Duodenal mucosa (tissue), 2 donors: ENCODE data around the gene PLA2G15.
A peak's percentile ranks its signal among the peaks of the same experiment; 100 is the strongest.

Source experiments
- H3K27ac ChIP-seq: one replicate; pipeline ENCODE4 v1.7.0; 2013; ENCODE audit warnings: low read depth, low read length
- H3K27me3 ChIP-seq, 2 donors: one replicate each; pipeline ENCODE4 v1.7.0; 2013; ENCODE audit warnings: low read length in 2 of 2, control low read depth in 1 of 2; ENCODE audit not compliant: insufficient read depth in 2 of 2, control insufficient read depth in 1 of 2
- H3K36me3 ChIP-seq, 2 donors: one replicate each; pipeline ENCODE4 v1.7.0; 2013; ENCODE audit warnings: low read length in 2 of 2, control low read depth in 1 of 2; ENCODE audit not compliant: insufficient read depth in 2 of 2, control insufficient read depth in 1 of 2
- H3K4me1 ChIP-seq, 2 donors: one replicate each; pipeline ENCODE4 v1.7.0; 2013; ENCODE audit warnings: low read length in 2 of 2, control low read depth in 1 of 2; ENCODE audit not compliant: insufficient read depth in 2 of 2, control insufficient read depth in 1 of 2
- H3K4me3 ChIP-seq, 2 donors: one replicate each; pipeline ENCODE4 v1.7.0; 2013; ENCODE audit warnings: low read length in 2 of 2, low read depth in 1 of 2
- H3K9ac ChIP-seq, 2 donors: one replicate each; pipeline ENCODE4 v1.7.0; 2013; ENCODE audit warnings: low read length in 2 of 2, low read depth in 1 of 2
- H3K9me3 ChIP-seq, 2 donors: one replicate each; pipeline ENCODE4 v1.7.0; 2013; ENCODE audit warnings: low read length in 2 of 2, control low read depth in 1 of 2; ENCODE audit not compliant: control insufficient read depth in 1 of 2

Gene PLA2G15

DNA sequence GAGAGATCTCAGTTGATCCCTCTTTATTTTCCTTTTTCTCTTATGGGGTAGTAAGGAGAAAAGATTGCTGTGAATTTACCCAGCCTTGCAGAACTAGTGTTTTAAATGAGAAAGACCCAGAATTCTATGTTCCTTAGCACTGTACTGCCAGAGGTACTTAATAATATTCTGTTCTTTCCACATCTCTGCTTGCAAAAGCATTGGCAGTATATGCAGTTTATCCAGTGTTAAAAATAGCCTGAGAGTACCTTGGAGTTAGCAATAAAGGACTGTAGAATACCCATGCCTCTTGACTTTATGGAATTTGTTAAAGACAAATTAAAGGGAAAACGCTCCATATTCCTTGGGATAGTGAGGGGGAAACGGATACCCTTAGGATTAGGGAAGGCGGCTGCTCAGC lies 31.1 kb downstream of the PLA2G15 start:
- H3K9ac ChIP-seq, result no peak overlapping the region
- peaks cover 13 to 22% of the 10 kb centered on the region in 2 donors for H3K4me1 ChIP-seq
- H3K27me3 ChIP-seq, result no peaks in the 10 kb centered on the region
- H3K9me3 ChIP-seq, result no peaks in the 10 kb centered on the region
- no peak overlapping the region for H3K4me3 ChIP-seq
- peaks cover 6 to 23% of the 10 kb centered on the region in 2 donors for H3K36me3 ChIP-seq
- no peak overlapping the region for H3K27ac ChIP-seq

GRCh38 chr16:68279726-68280558 lies 34.8 kb downstream of the PLA2G15 start:
- Histone ChIP-seq H3K27me3 (no peaks in the 10 kb centered on the region), H3K27ac (no peak overlapping the region), H3K4me1 (peaks cover 6 to 27% of the 10 kb centered on the region in 2 donors), H3K9ac (no peak overlapping the region), H3K9me3 (no peaks in the 10 kb centered on the region), H3K36me3 (peaks cover 0 to 16% of the 10 kb centered on the region in 2 donors), H3K4me3 (no peak overlapping the region)

GRCh38 chr16:68281368-68282063 lies 36.3 kb downstream of the PLA2G15 start:
- H3K27ac ChIP-seq, result no peak overlapping the region
- H3K9me3 ChIP-seq, result no peaks in the 10 kb centered on the region
- H3K4me1 ChIP-seq, result peaks cover 12 to 35% of the 10 kb centered on the region in 2 donors
- no peaks in the 10 kb centered on the region for H3K27me3 ChIP-seq
- H3K4me3 ChIP-seq, result no peak overlapping the region
- H3K9ac ChIP-seq, result no peak overlapping the region
- peaks cover 0 to 19% of the 10 kb centered on the region in 2 donors for H3K36me3 ChIP-seq

DNA sequence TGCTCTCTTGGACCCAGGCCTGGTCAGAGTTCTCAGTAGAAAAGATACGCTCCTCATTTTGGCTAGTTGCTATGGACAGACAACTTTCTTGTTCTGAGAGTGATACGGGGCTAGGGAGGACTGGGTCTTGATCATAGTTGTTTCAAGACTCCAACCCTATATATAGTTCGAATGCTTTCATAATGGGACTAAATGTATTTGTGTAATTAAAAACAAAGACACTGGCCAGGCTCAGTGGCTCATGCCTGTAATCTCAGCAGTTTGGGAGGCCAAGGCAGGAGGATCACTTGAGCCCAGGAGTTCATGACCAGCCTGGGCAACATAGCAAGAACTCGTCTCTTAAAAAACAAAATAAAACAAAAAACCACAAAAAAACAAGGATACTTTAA lies 36.9 kb downstream of the PLA2G15 start:
- Histone ChIP-seq H3K9ac (no peak overlapping the region), H3K27me3 (no peaks in the 10 kb centered on the region), H3K27ac (no peak overlapping the region), H3K4me1 (peaks cover 12 to 36% of the 10 kb centered on the region in 2 donors), H3K9me3 (no peaks in the 10 kb centered on the region), H3K36me3 (peaks cover 0 to 21% of the 10 kb centered on the region in 2 donors), H3K4me3 (no peak overlapping the region)

DNA sequence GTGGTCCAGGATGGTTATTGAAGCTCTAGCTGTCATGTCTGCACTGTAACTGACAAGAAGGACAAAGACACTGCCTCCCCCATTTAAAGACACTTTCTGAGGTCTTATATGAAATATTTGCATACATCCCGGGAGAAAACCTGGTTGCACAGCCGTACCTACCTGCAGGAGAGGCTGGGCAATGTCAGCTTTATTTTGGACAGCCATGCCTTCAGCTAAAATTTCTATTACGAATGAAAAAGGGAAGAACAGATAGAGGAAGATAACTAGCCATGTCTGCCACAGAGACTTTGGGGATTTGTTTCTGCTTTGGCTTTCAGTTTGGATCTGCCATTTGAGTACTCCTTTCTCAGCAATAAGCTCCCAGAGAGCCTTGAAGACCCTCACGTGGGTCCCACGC lies 38.2 kb downstream of the PLA2G15 start:
- Histone ChIP-seq H3K4me3 (no peak overlapping the region), H3K36me3 (peaks cover 10 to 32% of the 10 kb centered on the region in 2 donors), H3K27me3 (no peaks in the 10 kb centered on the region), H3K4me1 (peaks cover 12 to 42% of the 10 kb centered on the region in 2 donors), H3K9me3 (no peaks in the 10 kb centered on the region), H3K27ac (no peak overlapping the region), H3K9ac (no peak overlapping the region)

GRCh38 chr16:68283801-68284598 lies 38.8 kb downstream of the PLA2G15 start:
- Histone ChIP-seq H3K9ac (no peak overlapping the region), H3K36me3 (peaks cover 11 to 32% of the 10 kb centered on the region in 2 donors), H3K4me1 (peaks cover 12 to 42% of the 10 kb centered on the region in 2 donors), H3K4me3 (no peak overlapping the region), H3K27me3 (no peaks in the 10 kb centered on the region), H3K9me3 (no peaks in the 10 kb centered on the region), H3K27ac (no peak overlapping the region)

DNA sequence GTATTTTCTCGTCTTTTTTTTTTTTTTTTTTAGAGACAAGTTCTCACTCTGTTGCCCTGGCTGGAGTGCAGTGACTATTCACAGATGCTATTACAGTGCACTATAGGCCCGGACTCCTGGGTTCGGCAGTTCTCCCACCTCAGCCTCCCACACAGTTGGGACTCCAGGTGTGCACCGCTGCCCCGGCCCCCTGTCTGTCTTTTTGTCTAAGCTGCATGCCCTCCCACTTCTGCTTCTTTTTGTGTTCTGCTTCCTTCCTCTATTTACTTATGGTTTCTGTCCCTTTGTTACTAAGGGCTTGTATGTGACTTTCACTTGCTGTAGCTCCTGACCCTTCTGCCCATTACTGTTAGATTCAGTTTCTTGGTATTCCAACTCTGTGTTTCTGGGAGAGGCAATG lies 39.7 kb downstream of the PLA2G15 start:
- Histone ChIP-seq H3K4me1 (peaks cover 12 to 42% of the 10 kb centered on the region in 2 donors), H3K27ac (no peak overlapping the region), H3K9me3 (no peaks in the 10 kb centered on the region), H3K9ac (no peak overlapping the region), H3K4me3 (no peak overlapping the region), H3K27me3 (no peaks in the 10 kb centered on the region), H3K36me3 (peaks cover 11 to 29% of the 10 kb centered on the region in 2 donors)

GRCh38 chr16:68285683-68286082 lies 40.5 kb downstream of the PLA2G15 start:
- H3K27ac ChIP-seq, result no peak overlapping the region
- no peak overlapping the region for H3K9ac ChIP-seq
- H3K27me3 ChIP-seq, result no peaks in the 10 kb centered on the region

GRCh38 chr16:68286153-68287074 lies 41.2 kb downstream of the PLA2G15 start:
- H3K27me3 ChIP-seq, result no peaks in the 10 kb centered on the region
- H3K9ac ChIP-seq, result no peak overlapping the region
- H3K36me3 ChIP-seq, result peaks cover 16 to 34% of the 10 kb centered on the region in 2 donors
- peak overlapping the region in 1 of 2 donors; percentile 40 for H3K4me3 ChIP-seq
- H3K4me1 ChIP-seq, result peaks cover 12 to 42% of the 10 kb centered on the region in 2 donors
- no peak overlapping the region for H3K27ac ChIP-seq
- H3K9me3 ChIP-seq, result no peaks in the 10 kb centered on the region

More at GRCh38 chr16:68285683-68286082, 40.5 kb downstream of the PLA2G15 start:
- Histone ChIP-seq H3K9me3 (no peaks in the 10 kb centered on the region), H3K4me3 (no peak overlapping the region), H3K4me1 (peaks cover 12 to 42% of the 10 kb centered on the region in 2 donors), H3K36me3 (peaks cover 11 to 30% of the 10 kb centered on the region in 2 donors)
